ENCODE results near the gene WBP11. TPM values are rescaled to one million over a fixed set of nuclear protein-coding genes. Genes with fewer than 3 reads are reported as not detected.

WBP11 gene
- total and polyA plus RNA-seq, 2 of the 13 experiments (the other 11 are each of a cell fraction or from before 2014, with no cell fraction given): 7.6 to 31.0 TPM

DNA sequence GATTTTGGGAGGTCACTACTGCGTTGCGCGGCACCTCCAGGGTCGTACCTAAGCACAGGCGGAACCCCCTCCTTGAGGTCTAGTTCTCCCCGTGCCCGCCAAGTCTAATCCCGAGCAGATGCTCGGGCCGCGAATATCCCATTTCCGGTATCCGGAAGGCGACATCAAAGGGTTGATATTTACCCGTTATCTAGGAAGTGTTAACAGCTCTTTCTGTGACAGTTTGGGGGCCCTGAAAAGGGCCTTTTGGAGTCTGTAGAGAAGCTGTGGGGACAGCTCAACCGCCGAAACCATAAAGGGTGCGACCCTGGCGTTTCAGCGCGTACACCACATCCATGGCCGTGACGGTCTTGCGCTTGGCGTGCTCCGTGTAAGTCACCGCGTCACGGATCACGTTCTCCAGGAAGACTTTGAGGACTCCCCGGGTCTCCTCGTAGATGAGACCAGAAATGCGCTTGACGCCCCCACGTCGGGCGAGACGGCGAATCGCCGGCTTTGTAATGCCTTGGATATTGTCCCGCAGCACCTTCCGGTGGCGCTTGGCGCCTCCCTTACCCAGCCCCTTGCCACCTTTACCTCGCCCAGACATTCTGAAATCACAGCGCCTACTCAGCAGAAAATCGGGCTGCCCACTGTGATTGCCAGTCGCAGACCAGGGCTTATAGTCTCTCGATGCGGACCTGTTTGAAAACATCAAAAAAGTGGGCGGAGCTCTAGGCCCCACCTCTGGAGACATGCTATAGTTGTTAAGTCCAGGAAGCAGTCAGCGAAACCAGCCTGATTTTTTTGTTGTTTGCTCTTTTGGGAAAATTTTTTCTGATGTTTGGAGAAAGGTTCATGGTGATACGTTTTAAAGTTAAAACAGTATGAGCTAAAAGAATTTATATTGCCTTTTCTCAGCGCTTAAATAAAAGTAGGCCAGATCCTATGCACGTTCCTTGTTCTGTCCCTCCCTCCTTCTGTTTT is 32.5 kb downstream of the WBP11 start (continued):
- TF ChIP-seq, protein P1, sequence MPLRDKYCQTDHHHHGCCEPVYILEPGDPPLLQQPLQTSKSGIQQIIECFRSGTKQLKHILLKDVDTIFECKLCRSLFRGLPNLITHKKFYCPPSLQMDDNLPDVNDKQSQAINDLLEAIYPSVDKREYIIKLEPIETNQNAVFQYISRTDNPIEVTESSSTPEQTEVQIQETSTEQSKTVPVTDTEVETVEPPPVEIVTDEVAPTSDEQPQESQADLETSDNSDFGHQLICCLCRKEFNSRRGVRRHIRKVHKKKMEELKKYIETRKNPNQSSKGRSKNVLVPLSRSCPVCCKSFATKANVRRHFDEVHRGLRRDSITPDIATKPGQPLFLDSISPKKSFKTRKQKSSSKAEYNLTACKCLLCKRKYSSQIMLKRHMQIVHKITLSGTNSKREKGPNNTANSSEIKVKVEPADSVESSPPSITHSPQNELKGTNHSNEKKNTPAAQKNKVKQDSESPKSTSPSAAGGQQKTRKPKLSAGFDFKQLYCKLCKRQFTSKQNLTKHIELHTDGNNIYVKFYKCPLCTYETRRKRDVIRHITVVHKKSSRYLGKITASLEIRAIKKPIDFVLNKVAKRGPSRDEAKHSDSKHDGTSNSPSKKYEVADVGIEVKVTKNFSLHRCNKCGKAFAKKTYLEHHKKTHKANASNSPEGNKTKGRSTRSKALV (CRISPR knock-in tag; IDR thresholded peaks at IDR 0.05): peak; percentile 76
- TF ChIP-seq, protein P2, sequence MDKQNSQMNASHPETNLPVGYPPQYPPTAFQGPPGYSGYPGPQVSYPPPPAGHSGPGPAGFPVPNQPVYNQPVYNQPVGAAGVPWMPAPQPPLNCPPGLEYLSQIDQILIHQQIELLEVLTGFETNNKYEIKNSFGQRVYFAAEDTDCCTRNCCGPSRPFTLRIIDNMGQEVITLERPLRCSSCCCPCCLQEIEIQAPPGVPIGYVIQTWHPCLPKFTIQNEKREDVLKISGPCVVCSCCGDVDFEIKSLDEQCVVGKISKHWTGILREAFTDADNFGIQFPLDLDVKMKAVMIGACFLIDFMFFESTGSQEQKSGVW (CRISPR knock-in tag; IDR thresholded peaks at IDR 0.05; ENCODE audit: borderline replicate concordance): no peak
- TF ChIP-seq ZNF788 (CRISPR knock-in tag; IDR thresholded peaks at IDR 0.05; ENCODE audit: borderline replicate concordance): 0 out of 2 replicates have a peak, but pooled peaks have one; percentile 10
- peak; percentile 100 for TF ChIP-seq POLR2AphosphoS5 (IDR thresholded peaks at IDR 0.05; ENCODE audit: low read depth, low read length)
- 0 out of 2 replicates have a peak, but pooled peaks have one; percentile 69 for TF ChIP-seq ZBTB20 (CRISPR knock-in tag; IDR thresholded peaks at IDR 0.05; ENCODE audit: borderline replicate concordance, low read depth)
- TF ChIP-seq CREB1 (IDR thresholded peaks at IDR 0.05): peak; percentile 70
- peak; percentile 42; the same call in 1 of the 2 replicates for TF ChIP-seq CREB1 (CRISPR knock-in tag; IDR thresholded peaks at IDR 0.05)
- TF ChIP-seq ARNT (IDR thresholded peaks at IDR 0.05): no peak
- TF ChIP-seq SETDB1 (CRISPR knock-in tag; IDR thresholded peaks at IDR 0.05; ENCODE audit: borderline replicate concordance): no peak
- no peak; the same call in 1 of the 2 replicates for TF ChIP-seq ZNF3 (CRISPR knock-in tag; IDR thresholded peaks at IDR 0.05)
- TF ChIP-seq, protein P3, sequence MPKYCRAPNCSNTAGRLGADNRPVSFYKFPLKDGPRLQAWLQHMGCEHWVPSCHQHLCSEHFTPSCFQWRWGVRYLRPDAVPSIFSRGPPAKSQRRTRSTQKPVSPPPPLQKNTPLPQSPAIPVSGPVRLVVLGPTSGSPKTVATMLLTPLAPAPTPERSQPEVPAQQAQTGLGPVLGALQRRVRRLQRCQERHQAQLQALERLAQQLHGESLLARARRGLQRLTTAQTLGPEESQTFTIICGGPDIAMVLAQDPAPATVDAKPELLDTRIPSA (CRISPR knock-in tag; IDR thresholded peaks at IDR 0.05; ENCODE audit: borderline replicate concordance): no peak
- TF ChIP-seq ETV5 (CRISPR knock-in tag; IDR thresholded peaks at IDR 0.05; ENCODE audit: borderline replicate concordance): peak; percentile 84
- peak; percentile 98 to 99 for TF ChIP-seq POLR2A (IDR thresholded peaks at IDR 0.05; ENCODE audit: insufficient read depth in 1 of 2, low read depth in 2 of 2, low read length in 2 of 2)
- TF ChIP-seq GATA4 (IDR thresholded peaks at IDR 0.05; ENCODE audit: borderline replicate concordance, low read depth): peak; percentile 70; the same call in 1 of the 2 replicates
- TF ChIP-seq, protein P4, sequence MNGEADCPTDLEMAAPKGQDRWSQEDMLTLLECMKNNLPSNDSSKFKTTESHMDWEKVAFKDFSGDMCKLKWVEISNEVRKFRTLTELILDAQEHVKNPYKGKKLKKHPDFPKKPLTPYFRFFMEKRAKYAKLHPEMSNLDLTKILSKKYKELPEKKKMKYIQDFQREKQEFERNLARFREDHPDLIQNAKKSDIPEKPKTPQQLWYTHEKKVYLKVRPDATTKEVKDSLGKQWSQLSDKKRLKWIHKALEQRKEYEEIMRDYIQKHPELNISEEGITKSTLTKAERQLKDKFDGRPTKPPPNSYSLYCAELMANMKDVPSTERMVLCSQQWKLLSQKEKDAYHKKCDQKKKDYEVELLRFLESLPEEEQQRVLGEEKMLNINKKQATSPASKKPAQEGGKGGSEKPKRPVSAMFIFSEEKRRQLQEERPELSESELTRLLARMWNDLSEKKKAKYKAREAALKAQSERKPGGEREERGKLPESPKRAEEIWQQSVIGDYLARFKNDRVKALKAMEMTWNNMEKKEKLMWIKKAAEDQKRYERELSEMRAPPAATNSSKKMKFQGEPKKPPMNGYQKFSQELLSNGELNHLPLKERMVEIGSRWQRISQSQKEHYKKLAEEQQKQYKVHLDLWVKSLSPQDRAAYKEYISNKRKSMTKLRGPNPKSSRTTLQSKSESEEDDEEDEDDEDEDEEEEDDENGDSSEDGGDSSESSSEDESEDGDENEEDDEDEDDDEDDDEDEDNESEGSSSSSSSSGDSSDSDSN (CRISPR knock-in tag; IDR thresholded peaks at IDR 0.05): peak; percentile 21; the same call in 1 of the 2 replicates
- peak; percentile 60 for TF ChIP-seq NFYC (CRISPR knock-in tag; IDR thresholded peaks at IDR 0.05)
- TF ChIP-seq, protein P5, sequence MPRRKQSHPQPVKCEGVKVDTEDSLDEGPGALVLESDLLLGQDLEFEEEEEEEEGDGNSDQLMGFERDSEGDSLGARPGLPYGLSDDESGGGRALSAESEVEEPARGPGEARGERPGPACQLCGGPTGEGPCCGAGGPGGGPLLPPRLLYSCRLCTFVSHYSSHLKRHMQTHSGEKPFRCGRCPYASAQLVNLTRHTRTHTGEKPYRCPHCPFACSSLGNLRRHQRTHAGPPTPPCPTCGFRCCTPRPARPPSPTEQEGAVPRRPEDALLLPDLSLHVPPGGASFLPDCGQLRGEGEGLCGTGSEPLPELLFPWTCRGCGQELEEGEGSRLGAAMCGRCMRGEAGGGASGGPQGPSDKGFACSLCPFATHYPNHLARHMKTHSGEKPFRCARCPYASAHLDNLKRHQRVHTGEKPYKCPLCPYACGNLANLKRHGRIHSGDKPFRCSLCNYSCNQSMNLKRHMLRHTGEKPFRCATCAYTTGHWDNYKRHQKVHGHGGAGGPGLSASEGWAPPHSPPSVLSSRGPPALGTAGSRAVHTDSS (CRISPR knock-in tag; conservative IDR thresholded peaks at IDR 0.05): no peak
- no peak for TF ChIP-seq TAF15 (IDR thresholded peaks at IDR 0.05; ENCODE audit: low read depth, low read length, poor library complexity, severe bottlenecking)
- peak; percentile 87 for TF ChIP-seq RBFOX2 (IDR thresholded peaks at IDR 0.05; ENCODE audit: low read depth, low read length)
- TF ChIP-seq NCOR1 (IDR thresholded peaks at IDR 0.05; ENCODE audit: borderline replicate concordance, low read length): no peak
- TF ChIP-seq SATB2 (CRISPR knock-in tag; IDR thresholded peaks at IDR 0.05): no peak; the same call in 1 of the 2 replicates
- TF ChIP-seq CHCHD3 (CRISPR knock-in tag; IDR thresholded peaks at IDR 0.05): no peak
